ENCODE results near the gene MAG.
"Not testable (repeated sequence)": the region's sequence is repeated elsewhere in the genome, so short reads cannot be mapped to it uniquely, and the experiment has no call there.

Gene MAG

GRCh38 chr19:35284153-35285094 is 7.5 kb upstream of the MAG start:
- TF ChIP-seq PATZ1 (CRISPR knock-in tag; IDR thresholded peaks at IDR 0.05; ENCODE audit: borderline replicate concordance) (no peak), CREB5 (CRISPR knock-in tag; IDR thresholded peaks at IDR 0.05; ENCODE audit: low read depth) (no peak), CSDC2 (CRISPR knock-in tag; IDR thresholded peaks at IDR 0.05) (no peak), ARNTL (CRISPR knock-in tag; IDR thresholded peaks at IDR 0.05; ENCODE audit: borderline replicate concordance, low read depth) (no peak), PPARA (CRISPR knock-in tag; IDR thresholded peaks at IDR 0.05; ENCODE audit: borderline replicate concordance) (no peak), TOX (CRISPR knock-in tag; IDR thresholded peaks at IDR 0.05; ENCODE audit: borderline replicate concordance) (no peak), CSRNP3 (CRISPR knock-in tag; IDR thresholded peaks at IDR 0.05) (no peak), ZNF70 (CRISPR knock-in tag; IDR thresholded peaks at IDR 0.05) (no peak), SNAI2 (CRISPR knock-in tag; IDR thresholded peaks at IDR 0.05) (no peak), BACH2 (CRISPR knock-in tag; IDR thresholded peaks at IDR 0.05; ENCODE audit: borderline replicate concordance) (no peak), TCF4 (CRISPR knock-in tag; IDR thresholded peaks at IDR 0.05; ENCODE audit: borderline replicate concordance) (no peak), ZC3H10 (CRISPR knock-in tag; IDR thresholded peaks at IDR 0.05) (no peak), ZFP30 (CRISPR knock-in tag; IDR thresholded peaks at IDR 0.05) (no peak)
- no peak for ATAC-seq

- no peak for ATAC-seq
Observed at GRCh38 chr19:35285095-35285449, 6.9 kb upstream of the MAG start.

GRCh38 chr19:35285465-35285864 is 6.5 kb upstream of the MAG start:
- not testable (repeated sequence) for ATAC-seq

More at GRCh38 chr19:35285095-35285449, 6.9 kb upstream of the MAG start:
- no peak for TF ChIP-seq RARB (CRISPR knock-in tag; IDR thresholded peaks at IDR 0.05)
- no peak for TF ChIP-seq ESRRG (CRISPR knock-in tag; IDR thresholded peaks at IDR 0.05)
- no peak for TF ChIP-seq SNAI2 (CRISPR knock-in tag; IDR thresholded peaks at IDR 0.05)
- TF ChIP-seq PATZ1 (CRISPR knock-in tag; IDR thresholded peaks at IDR 0.05; ENCODE audit: borderline replicate concordance) = no peak
- TF ChIP-seq ZNF565 (CRISPR knock-in tag; conservative IDR thresholded peaks at IDR 0.05; ENCODE audit: low read depth) = no peak
- TF ChIP-seq POU6F1 (CRISPR knock-in tag; IDR thresholded peaks at IDR 0.05; ENCODE audit: borderline replicate concordance, low read depth) = no peak
- TF ChIP-seq ZNF8 (CRISPR knock-in tag; IDR thresholded peaks at IDR 0.05) = no peak
- no peak for TF ChIP-seq GLIS3 (CRISPR knock-in tag; IDR thresholded peaks at IDR 0.05)
- TF ChIP-seq OSR1 (CRISPR knock-in tag; IDR thresholded peaks at IDR 0.05) = no peak
- TF ChIP-seq CREB5 (CRISPR knock-in tag; IDR thresholded peaks at IDR 0.05; ENCODE audit: low read depth) = no peak
- TF ChIP-seq PPARA (CRISPR knock-in tag; IDR thresholded peaks at IDR 0.05; ENCODE audit: borderline replicate concordance) = no peak

GRCh38 chr19:35286101-35286500 is 5.9 kb upstream of the MAG start:
- not testable (repeated sequence) for ATAC-seq

Measured in SK-N-SH treated with all-trans-retinoic acid at 6 μM for 48 hours (cell line).